HepG2 (cell line): ENCODE data around the gene ESPN. TPM values are rescaled to one million over a fixed set of nuclear protein-coding genes. Genes with fewer than 3 reads are reported as not detected.

ENCODE experiments used
- ATAC-seq: fragments of 200-7000 bp; cut with Tn5 transposase; 3 replicates; pipeline ENCODE4 v1.9.1; 2020; ENCODE audit warnings: mild to moderate bottlenecking, moderate library complexity
- BruUV-seq: library from RNA; stranded (reverse); fragments of 400-500 nt; replicated peaks from 2 replicates; lab custom pipeline; 2021; lab: Mats Ljungman, UMichigan
- CTCF ChIA-PET: fragments of 300-600 bp; formaldehyde crosslinking; extraction: SDS; loops from one replicate; lab custom pipeline; 2021; ENCODE audit warnings: low total read pairs, inconsistent platforms, low intra/inter-chr PET ratio; lab: Yijun Ruan, JAX
- POLR2A ChIA-PET: fragments of 350-600 bp; sonication (Branson Sonifier 250); formaldehyde crosslinking; loops from one replicate; lab custom pipeline; 2020; ENCODE audit warnings: antibody characterized with exemption, inconsistent platforms; lab: Yijun Ruan, JAX
- DNase-seq: peaks from one replicate; pipeline ENCODE4 v3.0.0-alpha.2; 2015; ENCODE audit warnings: low spot score
- FAIRE-seq: peaks from 3 replicates; lab custom pipeline; 2011; peaks lifted over from hg19 to GRCh38; lab: Jason Lieb, UNC
- H2AFZ ChIP-seq: one replicate; pipeline ENCODE4 v1.6.1; 2011; ENCODE audit warnings: low read length, inconsistent platforms
- H3K27ac ChIP-seq: fragments of 300-600 bp; 3 replicates; pipeline ENCODE4 v1.8.0; 2011; ENCODE audit warnings: mixed run types, mild to moderate bottlenecking, mixed read lengths, low read length, inconsistent platforms; ENCODE audit not compliant: insufficient read depth; ENCODE audit errors: extremely low read length
- H3K27me3 ChIP-seq, 2 experiments: fragments of 200-600 bp in 1 of 2; 2 replicates in 1 of 2; 3 replicates in 1 of 2; pipeline versions ENCODE4 v1.6.0 to v1.8.0; 2011; ENCODE audit warnings: low read length in 2 of 2, mild to moderate bottlenecking in 2 of 2, moderate library complexity in 2 of 2, inconsistent platforms in 1 of 2; ENCODE audit not compliant: insufficient read depth in 2 of 2, control insufficient read depth in 1 of 2
- H3K36me3 ChIP-seq, 2 experiments: fragments of 200-600 bp in 1 of 2; replicated peaks in 1 of 2; 2 replicates in 1 of 2; 3 replicates in 1 of 2; pipeline versions ENCODE4 v1.5.1 to v1.8.0; 2011; ENCODE audit warnings: low read length in 2 of 2, inconsistent platforms in 1 of 2; ENCODE audit not compliant: insufficient read depth in 2 of 2, control insufficient read depth in 1 of 2
- H3K4me1 ChIP-seq: 2 replicates; pipeline ENCODE4 v1.5.1; 2012; ENCODE audit warnings: low read length, inconsistent platforms; ENCODE audit not compliant: insufficient read depth
- H3K4me2 ChIP-seq: 2 replicates; pipeline ENCODE4 v1.6.0; 2011; ENCODE audit warnings: low read depth, low read length, inconsistent platforms
- H3K4me3 ChIP-seq, 3 experiments: fragments of 200-600 bp in 1 of 3; sonication (generic), shearing (Covaris generic) in 1 of 3; replicated peaks in 1 of 3; 2 replicates each; pipeline ENCODE4 v1.5.1; 2011 to 2016; ENCODE audit warnings: low read length in 3 of 3, inconsistent platforms in 2 of 3, low read depth in 2 of 3, mild to moderate bottlenecking in 2 of 3, control low read depth in 1 of 3, mixed read lengths in 1 of 3; ENCODE audit not compliant: insufficient read depth in 1 of 3
- H3K79me2 ChIP-seq: one replicate; pipeline ENCODE4 v1.6.1; 2011; ENCODE audit warnings: low read length, inconsistent platforms; ENCODE audit not compliant: insufficient read depth
- H3K9ac ChIP-seq: 2 replicates; pipeline ENCODE4 v1.6.0; 2011; ENCODE audit warnings: mild to moderate bottlenecking, low read depth, low read length, inconsistent platforms; ENCODE audit not compliant: insufficient read depth
- H3K9me3 ChIP-seq: 2 replicates; pipeline ENCODE4 v1.5.1; 2012; ENCODE audit warnings: mild to moderate bottlenecking, low read length
- H4K20me1 ChIP-seq: 2 replicates; pipeline ENCODE4 v1.6.0; 2011; ENCODE audit warnings: inconsistent platforms, mild to moderate bottlenecking, low read length, moderate library complexity; ENCODE audit not compliant: insufficient read depth
- IRF2 ChIP-seq: IDR thresholded peaks from 2 replicates; pipeline ENCODE4 v1.6.1; 2018; ENCODE audit warnings: missing genetic modification reagents, missing compliant biosample characterization
- NFE2L2 ChIP-seq: fragments of 150-350 bp; IDR thresholded peaks from 2 replicates; pipeline ENCODE4 v1.6.1; 2014; ENCODE audit warnings: low read length
- XRCC5 ChIP-seq: fragments of 200-400 bp; formaldehyde crosslinking; optimal IDR thresholded peaks from 2 replicates; pipeline ENCODE3; 2017; ENCODE audit warnings: mild to moderate bottlenecking, low read length
- ZKSCAN1 ChIP-seq: fragments of 150-350 bp; IDR thresholded peaks from 2 replicates; pipeline ENCODE4 v1.6.1; 2014; ENCODE audit warnings: low read length
- ZNF432 ChIP-seq: sonication (generic); formaldehyde crosslinking; IDR thresholded peaks from 2 replicates; pipeline ENCODE4 v1.5.0; 2020; ENCODE audit warnings: missing genetic modification reagents, mild to moderate bottlenecking, borderline replicate concordance
- WGBS: methylation state at CpG from one replicate; pipeline ENCODE4 v1.1.6; 2017; ENCODE audit warnings: low lambda C conversion rate; 5-methylcytosine and 5-hydroxymethylcytosine counted together
- in situ Hi-C: cut with HindIII; loops from 2 replicates; pipeline ENCODE4 v1.10.0; 2017; ENCODE audit warnings: low pct_unique_long_range_greater_than_20kb; ENCODE audit not compliant: extremely low pct_ligation_motif_present
- intact Hi-C: fragments of 100-400 bp; cut with micrococcal nuclease; formaldehyde crosslinking; loops from one replicate; pipeline ENCODE4 v1.10.0; 2022; ENCODE audit not compliant: unreplicated experiment
- polyA plus RNA-seq, 8 experiments: library from polyadenylated mRNA; depleted of rRNA in 3 of 8; stranded (reverse) in 7 of 8; unstranded in 1 of 8; fragments of >200 nt; fragmentation: Illumina TruSeq in 4 of 8; extraction: Trizol in 4 of 8; gene quantifications; 2 replicates each; pipeline versions ENCODE4 v1.2.1 to v1.2.3, GENCODE V29; 2011 to 2016; ENCODE audit warnings: low read depth in 4 of 8, missing spikeins in 1 of 8, mixed read lengths in 1 of 8; ENCODE audit not compliant: insufficient read depth in 1 of 8
- total RNA-seq, 5 experiments: library from RNA; depleted of rRNA; stranded (reverse); fragments of >200 nt; fragmentation: Illumina TruSeq; extraction: Trizol; gene quantifications; 2 replicates each; pipeline ENCODE4 v1.2.3, GENCODE V29; 2016; ENCODE audit warnings: low read depth in 1 of 5
- TF ChIP-seq, protein P1 (sequence below): sonication (generic); formaldehyde crosslinking; IDR thresholded peaks from 2 replicates; pipeline ENCODE4 v1.5.0; 2020; ENCODE audit warnings: mild to moderate bottlenecking, missing genetic modification reagents

ESPN gene
- total and polyA plus RNA-seq, 2 of the 13 experiments (the other 11 are each of a cell fraction or from before 2014, with no cell fraction given), result 48.6 to 54.2 TPM

DNA sequence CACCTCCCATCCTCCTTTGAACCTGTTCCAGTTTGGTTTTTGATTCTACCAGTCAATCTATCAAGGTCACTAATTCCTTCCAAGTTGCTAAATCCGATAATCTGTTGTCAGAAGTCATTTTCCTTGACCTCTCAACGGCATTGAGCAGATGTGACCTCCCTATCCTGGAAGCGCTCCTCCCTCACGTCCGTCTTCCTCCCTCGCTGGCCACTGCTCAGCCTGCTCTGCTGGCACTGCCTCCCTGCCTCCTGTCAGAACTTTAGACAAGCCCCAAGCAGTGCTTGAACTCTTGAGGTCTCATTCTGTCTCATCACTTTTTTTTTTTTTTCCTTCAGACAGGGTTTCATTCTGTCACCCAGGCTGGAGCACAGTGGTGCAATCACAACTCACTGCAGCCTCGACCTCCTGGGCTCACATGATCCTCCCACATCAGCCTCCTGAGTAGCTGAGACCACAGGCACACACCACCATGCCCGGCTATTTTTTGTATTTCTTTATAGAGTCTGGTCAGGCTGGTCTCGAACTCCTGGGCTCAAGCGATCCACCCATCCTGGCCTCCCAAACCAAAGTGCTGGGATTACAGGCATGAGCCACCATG, 26.6 kb upstream of the ESPN start:
- H4K20me1 ChIP-seq, result no peaks in the 10 kb centered on the region
- no peaks in the 10 kb centered on the region for H3K79me2 ChIP-seq
- ChIA-PET POLR2A (no interaction called here), CTCF (no interaction called here)
- WGBS, result 15% methylated on average over 10 of the region's 10 CpGs
- H3K4me1 ChIP-seq, result peaks cover 32% of the 10 kb centered on the region
- no TSS peak for BruUV-seq
- H3K4me2 ChIP-seq, result peak overlapping the region; percentile 51
- no peak for FAIRE-seq
- no peaks in the 10 kb centered on the region for H3K36me3 ChIP-seq
- peaks cover 0 to 8% of the 10 kb centered on the region in 2 experiments; a peak in 2 of 5 replicates for H3K27me3 ChIP-seq
- intact Hi-C loops, result no loop called here
- no peak for DNase-seq
- peak overlapping the region; percentile 59 for H2AFZ ChIP-seq
- H3K4me3 ChIP-seq, result no peak overlapping the region
- no peaks in the 10 kb centered on the region for H3K9me3 ChIP-seq
- no peak for ATAC-seq
- H3K9ac ChIP-seq, result no peak overlapping the region
- no peak for TF ChIP-seq XRCC5
- TF ChIP-seq, protein P1, sequence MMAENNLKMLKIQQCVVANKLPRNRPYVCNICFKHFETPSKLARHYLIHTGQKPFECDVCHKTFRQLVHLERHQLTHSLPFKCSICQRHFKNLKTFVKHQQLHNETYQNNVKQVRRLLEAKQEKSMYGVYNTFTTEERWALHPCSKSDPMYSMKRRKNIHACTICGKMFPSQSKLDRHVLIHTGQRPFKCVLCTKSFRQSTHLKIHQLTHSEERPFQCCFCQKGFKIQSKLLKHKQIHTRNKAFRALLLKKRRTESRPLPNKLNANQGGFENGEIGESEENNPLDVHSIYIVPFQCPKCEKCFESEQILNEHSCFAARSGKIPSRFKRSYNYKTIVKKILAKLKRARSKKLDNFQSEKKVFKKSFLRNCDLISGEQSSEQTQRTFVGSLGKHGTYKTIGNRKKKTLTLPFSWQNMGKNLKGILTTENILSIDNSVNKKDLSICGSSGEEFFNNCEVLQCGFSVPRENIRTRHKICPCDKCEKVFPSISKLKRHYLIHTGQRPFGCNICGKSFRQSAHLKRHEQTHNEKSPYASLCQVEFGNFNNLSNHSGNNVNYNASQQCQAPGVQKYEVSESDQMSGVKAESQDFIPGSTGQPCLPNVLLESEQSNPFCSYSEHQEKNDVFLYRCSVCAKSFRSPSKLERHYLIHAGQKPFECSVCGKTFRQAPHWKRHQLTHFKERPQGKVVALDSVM (CRISPR knock-in tag), result peak; percentile 55; the same call in 1 of the 2 replicates
- H3K27ac ChIP-seq, result no peak overlapping the region
- in situ Hi-C loops, result no loop called here

DNA sequence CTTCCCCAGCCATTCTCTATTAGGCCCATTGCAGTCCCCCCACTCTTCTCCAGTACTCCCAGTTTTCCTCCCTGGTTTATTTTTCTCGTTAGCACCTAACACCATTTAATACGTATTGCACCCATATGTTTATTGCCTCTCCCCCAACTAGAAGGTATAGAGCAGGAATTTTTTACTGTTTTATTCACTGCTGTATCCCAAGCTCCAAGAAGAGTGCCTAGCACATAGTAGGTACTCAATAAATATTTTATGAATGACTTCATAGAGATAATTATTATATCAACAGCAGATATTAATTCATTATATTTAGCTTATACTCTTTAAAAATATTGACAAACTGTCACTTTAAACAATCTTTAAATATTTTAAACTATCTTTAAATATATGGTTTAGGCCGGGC, 25.3 kb upstream of the ESPN start:
- Histone ChIP-seq H3K27me3 (peaks cover 0 to 10% of the 10 kb centered on the region in 2 experiments; a peak in 2 of 5 replicates), H3K9me3 (no peaks in the 10 kb centered on the region), H3K79me2 (no peaks in the 10 kb centered on the region), H3K27ac (no peak overlapping the region), H2AFZ (no peak overlapping the region), H4K20me1 (no peaks in the 10 kb centered on the region)
- CTCF ChIA-PET, result no interaction called here
- no peak for DNase-seq
- 38% methylated on average over 3 of the region's 3 CpGs for WGBS
- POLR2A ChIA-PET, result no interaction called here
- TF ChIP-seq ZKSCAN1 (peak; percentile 51; the same call in 1 of the 2 replicates), IRF2 (CRISPR knock-in tag) (no peak), NFE2L2 (no peak), ZNF432 (no peak)
- TF ChIP-seq, all 625 proteins: peak for 1
- H3K4me1 ChIP-seq, result peaks cover 27% of the 10 kb centered on the region
- ATAC-seq (no peak), FAIRE-seq (no peak)
- H3K4me2 ChIP-seq, result no peak overlapping the region
- BruUV-seq, result no TSS peak
- no peak overlapping the region for H3K9ac ChIP-seq
- intact Hi-C loops (no loop called here), in situ Hi-C loops (no loop called here)
- H3K36me3 ChIP-seq, result no peaks in the 10 kb centered on the region
- no peak overlapping the region for H3K4me3 ChIP-seq
